HepG2 (cell line): ENCODE data around the gene POLR2B. TPM values are rescaled to one million over a fixed set of nuclear protein-coding genes. Genes with fewer than 3 reads are reported as not detected.

Experiments used
- CHD4 ChIP-seq: fragments of 200-600 bp; sonication (generic); IDR thresholded peaks from 2 replicates; pipeline ENCODE4 v1.7.0; 2017; ENCODE audit warnings: mild to moderate bottlenecking, low read length, borderline replicate concordance
- CTCF ChIP-seq: sonication (generic); formaldehyde crosslinking; IDR thresholded peaks from 2 replicates; pipeline ENCODE4 v1.5.0; 2020; ENCODE audit warnings: mild to moderate bottlenecking, missing genetic modification reagents, moderate library complexity
- FIP1L1 ChIP-seq: fragments of 200-400 bp; formaldehyde crosslinking; IDR thresholded peaks from 2 replicates; pipeline ENCODE4 v1.6.1; 2018; ENCODE audit warnings: low read depth, mild to moderate bottlenecking, low read length, moderate library complexity, borderline replicate concordance; ENCODE audit not compliant: insufficient read depth
- FOSL2 ChIP-seq: sonication (generic); formaldehyde crosslinking; IDR thresholded peaks from 2 replicates; pipeline ENCODE4 v1.4.0; 2020; ENCODE audit warnings: missing genetic modification reagents
- HMGA1 ChIP-seq: sonication (generic); formaldehyde crosslinking; conservative IDR thresholded peaks from 2 replicates; pipeline ENCODE4 v1.4.0; 2020; ENCODE audit warnings: missing genetic modification reagents
- HMGXB4 ChIP-seq, 2 experiments: sonication (generic) in 1 of 2; formaldehyde crosslinking in 1 of 2; IDR thresholded peaks; 2 replicates each; pipeline versions ENCODE4 v1.4.0 to v1.6.1; 2018 to 2020; ENCODE audit warnings: missing genetic modification reagents in 2 of 2, borderline replicate concordance in 1 of 2, low read depth in 1 of 2, mild to moderate bottlenecking in 1 of 2, missing biosample characterization in 1 of 2
- MXD1 ChIP-seq: sonication (generic); formaldehyde crosslinking; IDR thresholded peaks from 2 replicates; pipeline ENCODE4 v1.4.0; 2020; ENCODE audit warnings: mild to moderate bottlenecking, missing genetic modification reagents
- SNRNP70 ChIP-seq: fragments of 200-400 bp; formaldehyde crosslinking; IDR thresholded peaks from 2 replicates; pipeline ENCODE4 v1.6.1; 2017; ENCODE audit warnings: mild to moderate bottlenecking, low read depth, low read length, moderate library complexity
- TEF ChIP-seq: sonication (generic); formaldehyde crosslinking; IDR thresholded peaks from 2 replicates; pipeline ENCODE4 v1.5.0; 2020; ENCODE audit warnings: missing genetic modification reagents
- ZNF574 ChIP-seq: sonication (generic); formaldehyde crosslinking; IDR thresholded peaks from 2 replicates; pipeline ENCODE4 v1.4.0; 2020; ENCODE audit warnings: missing genetic modification reagents
- ZNF746 ChIP-seq: sonication (generic); formaldehyde crosslinking; IDR thresholded peaks from 2 replicates; pipeline ENCODE4 v1.8.0; 2022; ENCODE audit warnings: mild to moderate bottlenecking, missing genetic modification reagents
- ZNF816 ChIP-seq: sonication (generic); formaldehyde crosslinking; IDR thresholded peaks from 2 replicates; pipeline ENCODE4 v1.8.0; 2022; ENCODE audit warnings: missing genetic modification reagents, mild to moderate bottlenecking, borderline replicate concordance
- polyA plus RNA-seq, 8 experiments: library from polyadenylated mRNA; depleted of rRNA in 3 of 8; stranded (reverse) in 7 of 8; unstranded in 1 of 8; fragments of >200 nt; fragmentation: Illumina TruSeq in 4 of 8; extraction: Trizol in 4 of 8; gene quantifications; 2 replicates each; pipeline versions ENCODE4 v1.2.1 to v1.2.3, GENCODE V29; 2011 to 2016; ENCODE audit warnings: low read depth in 4 of 8, missing spikeins in 1 of 8, mixed read lengths in 1 of 8; ENCODE audit not compliant: insufficient read depth in 1 of 8
- total RNA-seq, 5 experiments: library from RNA; depleted of rRNA; stranded (reverse); fragments of >200 nt; fragmentation: Illumina TruSeq; extraction: Trizol; gene quantifications; 2 replicates each; pipeline ENCODE4 v1.2.3, GENCODE V29; 2016; ENCODE audit warnings: low read depth in 1 of 5

POLR2B gene
- total and polyA plus RNA-seq, 2 of the 13 experiments (the other 11 are each of a cell fraction or from before 2014, with no cell fraction given), result 70.6 to 116 TPM

GRCh38 chr4:57037982-57038604 lies 59.4 kb downstream of the POLR2B start (continued):
- TF ChIP-seq ZNF746 (CRISPR knock-in tag) (no peak), MXD1 (no peak), FOSL2 (peak; percentile 23; the same call in 1 of the 2 replicates), CTCF (peak; percentile 92), TEF (CRISPR knock-in tag) (no peak), CHD4 (no peak), HMGA1 (CRISPR knock-in tag) (no peak), SNRNP70 (no peak), HMGXB4 (CRISPR knock-in tag; IDR thresholded peaks at IDR 0.05; ENCODE audit: borderline replicate concordance in 1 of 2, low read depth in 1 of 2) (peak; percentile 22 to 41; a peak in 1 of 4 replicates), ZNF574 (CRISPR knock-in tag) (peak; percentile 67), FIP1L1 (no peak), ZNF816 (CRISPR knock-in tag) (0 out of 2 replicates have a peak, but pooled peaks have one; percentile 35)
